HFFc6 (cell line): ENCODE data around the gene RTEL1. TPM values are rescaled to one million over a fixed set of nuclear protein-coding genes. Genes with fewer than 3 reads are reported as not detected.

ENCODE experiments used
- DNase-seq: peaks from one replicate; pipeline ENCODE4 v3.0.0-alpha.2; 2018
- H3K27ac Mint-ChIP-seq: 2 replicates; pipeline ENCODE4 v1.8.0; 2020; ENCODE audit warnings: mild to moderate bottlenecking, mixed read lengths
- H3K27me3 Mint-ChIP-seq: 2 replicates; pipeline ENCODE4 v1.8.0; 2021; ENCODE audit warnings: mild to moderate bottlenecking, moderate library complexity, mixed read lengths; ENCODE audit not compliant: insufficient read depth
- H3K36me3 Mint-ChIP-seq: 2 replicates; pipeline ENCODE4 v1.8.0; 2021; ENCODE audit warnings: low read depth, mixed read lengths
- H3K4me1 Mint-ChIP-seq: 2 replicates; pipeline ENCODE4 v1.8.0; 2020; ENCODE audit warnings: low read depth, mixed read lengths
- H3K4me3 Mint-ChIP-seq: 2 replicates; pipeline ENCODE4 v1.8.0; 2020; ENCODE audit warnings: mild to moderate bottlenecking, moderate library complexity, mixed read lengths
- H3K9me3 Mint-ChIP-seq: 2 replicates; pipeline ENCODE4 v1.8.0; 2020; ENCODE audit warnings: mild to moderate bottlenecking, mixed read lengths
- total RNA-seq, 6 experiments: library from RNA; stranded (reverse); fragmentation: NEBNext Ultra II Directional; extraction: Animal tissue kit (Norgen Biotek cat#: 25700); gene quantifications; 2 replicates in 1 of 6; 3 replicates in 5 of 6; pipeline ENCODE4 v1.2.3, GENCODE V29; 2021
- TF ChIP-seq, protein P1 (sequence below): fragments of 200-600 bp; sonication (generic); IDR thresholded peaks from 2 replicates; pipeline ENCODE4 v1.5.0; 2021; ENCODE audit warnings: antibody characterized with exemption, mild to moderate bottlenecking

Gene RTEL1
- total RNA-seq, 6 experiments from 2014 or later: 19.0 to 26.8 (median 22.7) TPM

- H3K9me3 Mint-ChIP-seq: no peaks in the 10 kb centered on the region
- H3K4me3 Mint-ChIP-seq: no peak overlapping the region
- DNase-seq: no peak
- TF ChIP-seq, protein P1, sequence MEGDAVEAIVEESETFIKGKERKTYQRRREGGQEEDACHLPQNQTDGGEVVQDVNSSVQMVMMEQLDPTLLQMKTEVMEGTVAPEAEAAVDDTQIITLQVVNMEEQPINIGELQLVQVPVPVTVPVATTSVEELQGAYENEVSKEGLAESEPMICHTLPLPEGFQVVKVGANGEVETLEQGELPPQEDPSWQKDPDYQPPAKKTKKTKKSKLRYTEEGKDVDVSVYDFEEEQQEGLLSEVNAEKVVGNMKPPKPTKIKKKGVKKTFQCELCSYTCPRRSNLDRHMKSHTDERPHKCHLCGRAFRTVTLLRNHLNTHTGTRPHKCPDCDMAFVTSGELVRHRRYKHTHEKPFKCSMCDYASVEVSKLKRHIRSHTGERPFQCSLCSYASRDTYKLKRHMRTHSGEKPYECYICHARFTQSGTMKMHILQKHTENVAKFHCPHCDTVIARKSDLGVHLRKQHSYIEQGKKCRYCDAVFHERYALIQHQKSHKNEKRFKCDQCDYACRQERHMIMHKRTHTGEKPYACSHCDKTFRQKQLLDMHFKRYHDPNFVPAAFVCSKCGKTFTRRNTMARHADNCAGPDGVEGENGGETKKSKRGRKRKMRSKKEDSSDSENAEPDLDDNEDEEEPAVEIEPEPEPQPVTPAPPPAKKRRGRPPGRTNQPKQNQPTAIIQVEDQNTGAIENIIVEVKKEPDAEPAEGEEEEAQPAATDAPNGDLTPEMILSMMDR: no peak
- H3K4me1 Mint-ChIP-seq: peaks cover 27% of the 10 kb centered on the region
- peaks cover 12% of the 10 kb centered on the region for H3K36me3 Mint-ChIP-seq
- no peak overlapping the region for H3K27ac Mint-ChIP-seq
- peaks cover 15% of the 10 kb centered on the region for H3K27me3 Mint-ChIP-seq
Observed at GRCh38 chr20:63702751-63703470, 44.8 kb downstream of the RTEL1 start.

- Mint-ChIP-seq H3K27me3 (peaks cover 15% of the 10 kb centered on the region), H3K36me3 (peaks cover 14% of the 10 kb centered on the region), H3K4me1 (peaks cover 28% of the 10 kb centered on the region), H3K4me3 (no peak overlapping the region), H3K9me3 (no peaks in the 10 kb centered on the region), H3K27ac (no peak overlapping the region)
- DNase-seq: no peak
- TF ChIP-seq, protein P1: no peak
Observed at GRCh38 chr20:63703471-63703975, 45.4 kb downstream of the RTEL1 start.

- no peak for DNase-seq
- no peak overlapping the region for H3K4me3 Mint-ChIP-seq
- H3K27ac Mint-ChIP-seq: no peak overlapping the region
- H3K27me3 Mint-ChIP-seq: peaks cover 10% of the 10 kb centered on the region
- peaks cover 28% of the 10 kb centered on the region for H3K4me1 Mint-ChIP-seq
- TF ChIP-seq, protein P1: no peak
- no peaks in the 10 kb centered on the region for H3K9me3 Mint-ChIP-seq
- H3K36me3 Mint-ChIP-seq: peaks cover 20% of the 10 kb centered on the region
Observed at GRCh38 chr20:63703976-63704748, 46.0 kb downstream of the RTEL1 start.

GRCh38 chr20:63704749-63705117 lies 46.6 kb downstream of the RTEL1 start:
- no peak overlapping the region for H3K4me3 Mint-ChIP-seq
- no peak for DNase-seq
- H3K9me3 Mint-ChIP-seq: no peaks in the 10 kb centered on the region
- TF ChIP-seq, protein P1: no peak
- H3K4me1 Mint-ChIP-seq: peaks cover 27% of the 10 kb centered on the region
- H3K27me3 Mint-ChIP-seq: peaks cover 7% of the 10 kb centered on the region
- 0 out of 2 replicates have a peak overlapping the region, but pooled peaks have one; percentile 5 for H3K27ac Mint-ChIP-seq
- H3K36me3 Mint-ChIP-seq: peaks cover 21% of the 10 kb centered on the region

DNA sequence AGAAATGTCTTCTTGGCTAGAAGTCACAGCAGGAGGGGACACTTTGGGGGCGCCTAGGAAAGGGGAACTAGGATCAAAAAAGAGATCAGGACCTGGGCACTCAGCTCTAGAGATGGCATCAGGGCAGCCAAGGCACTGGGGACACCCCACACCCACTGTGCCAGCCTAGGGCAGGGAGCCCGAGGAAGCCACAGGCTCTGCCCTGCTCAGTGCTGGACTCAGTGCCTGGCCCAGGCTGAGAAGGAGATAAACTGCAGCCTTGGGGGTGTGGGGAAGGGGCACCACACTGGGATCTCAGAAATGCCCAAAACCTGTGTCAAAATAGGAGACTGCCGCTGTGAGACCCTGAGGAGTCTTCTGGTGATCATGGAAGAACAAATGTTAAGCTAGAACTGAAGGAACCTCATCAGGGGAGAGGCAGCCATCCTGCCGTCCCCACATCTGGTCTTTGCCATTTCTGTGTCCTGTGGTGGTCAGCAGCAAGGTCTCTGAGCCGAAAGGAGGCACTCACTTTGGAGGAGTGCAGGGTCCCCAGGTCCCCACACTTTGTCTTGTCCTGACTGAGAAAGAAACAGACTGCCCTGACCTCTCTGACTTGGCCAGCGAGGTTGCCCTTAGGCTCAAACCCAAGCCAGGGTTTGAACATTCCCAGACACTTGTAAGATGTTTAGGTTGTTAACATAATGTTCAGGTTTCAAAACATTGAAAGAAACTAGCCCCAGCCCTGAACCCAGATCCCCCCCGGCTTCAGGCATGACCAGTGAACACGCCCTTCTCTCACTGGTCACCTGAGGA lies 47.3 kb downstream of the RTEL1 start:
- TF ChIP-seq, protein P1: no peak
- no peaks in the 10 kb centered on the region for H3K9me3 Mint-ChIP-seq
- 0 out of 2 replicates have a peak overlapping the region, but pooled peaks have one; percentile 9 for H3K27ac Mint-ChIP-seq
- peaks cover 29% of the 10 kb centered on the region for H3K4me1 Mint-ChIP-seq
- DNase-seq: no peak
- peaks cover 3% of the 10 kb centered on the region for H3K27me3 Mint-ChIP-seq
- peaks cover 24% of the 10 kb centered on the region for H3K36me3 Mint-ChIP-seq
- H3K4me3 Mint-ChIP-seq: no peak overlapping the region
